Activated T-cell treated with anti-CD3 and anti-CD28 coated beads, Interleukin-2, amount 50 U/mL, for 1 hour (primary cell): ENCODE measurements around the gene MYO16.

Experiments used
- DNase-seq: peaks from one replicate; pipeline ENCODE4 v3.0.0-alpha.2; 2020

MYO16 gene

GRCh38 chr13:109256866-109257760, 627.7 kb downstream of the MYO16 start:
- DNase-seq: no peak
